NCI-H524 (cell line): ENCODE results near the gene TLE6.
"Not testable (repeated sequence)": the region's sequence is repeated elsewhere in the genome, so short reads cannot be mapped to it uniquely, and the experiment has no call there.

ENCODE experiments used
- DNase-seq, 2 experiments: peaks; one replicate each; lab custom pipeline; 2025; lab: John Stamatoyannopoulos, UW

The TLE6 gene

DNA sequence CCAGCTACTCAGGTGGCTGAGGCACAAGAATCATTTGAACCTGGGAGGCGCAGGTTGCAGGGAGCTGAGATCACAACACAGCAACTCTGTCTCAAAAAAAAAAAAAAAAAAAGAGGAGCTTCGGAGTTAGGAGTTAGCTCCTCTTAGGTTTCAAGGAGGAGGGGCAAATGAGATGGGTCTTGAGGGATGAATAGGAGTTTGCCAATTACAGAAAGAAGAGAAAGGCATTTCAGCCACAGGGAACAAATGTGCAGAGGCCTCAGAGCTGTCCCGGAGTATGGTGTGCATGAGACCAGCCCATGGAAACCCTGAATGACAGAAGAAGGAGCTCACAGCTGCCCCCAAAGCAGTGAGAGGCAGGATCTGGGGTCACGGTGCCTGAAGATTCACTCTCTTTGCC lies 27.2 kb downstream of the TLE6 start:
- no peak for DNase-seq

GRCh38 chr19:3005345-3005744 lies 28.0 kb downstream of the TLE6 start:
- no peak for DNase-seq

DNA sequence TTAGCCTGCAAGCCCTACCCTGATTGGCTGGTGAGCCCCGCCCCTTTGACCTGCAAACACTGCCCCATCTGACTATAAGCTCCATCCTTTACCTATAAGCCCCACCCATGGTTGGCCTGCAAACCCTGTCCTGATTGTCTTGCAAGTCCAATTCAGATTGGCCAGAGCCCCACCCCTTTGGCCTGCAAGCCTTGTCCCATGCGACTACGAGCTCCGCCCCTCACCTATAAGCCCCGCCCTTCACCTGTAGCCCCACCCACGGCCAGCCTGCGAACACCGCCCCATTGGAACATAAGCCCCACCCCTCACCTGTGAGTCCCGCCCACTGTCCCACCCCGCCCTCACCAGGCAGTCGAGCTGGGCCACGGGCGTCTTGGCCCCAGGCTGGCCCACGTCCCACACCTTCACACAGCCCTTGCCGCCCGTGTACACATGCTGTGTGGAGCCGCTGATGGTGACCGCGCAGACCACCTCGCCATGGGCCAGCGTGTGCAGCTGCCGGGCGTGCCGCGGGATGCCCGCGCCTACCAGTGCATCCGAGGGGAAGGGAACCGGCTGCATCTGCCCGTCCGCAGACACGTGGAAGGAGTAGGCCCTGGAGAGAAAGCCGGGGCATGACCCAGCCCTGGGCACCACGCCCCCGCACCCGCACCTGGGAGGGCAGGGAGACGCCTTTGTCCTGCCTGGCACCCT lies 28.9 kb downstream of the TLE6 start:
- DNase-seq = no peak

GRCh38 chr19:3007975-3008374 lies 30.6 kb downstream of the TLE6 start:
- no peak for DNase-seq

GRCh38 chr19:3008994-3009393 lies 31.6 kb downstream of the TLE6 start:
- no peak for DNase-seq

DNA sequence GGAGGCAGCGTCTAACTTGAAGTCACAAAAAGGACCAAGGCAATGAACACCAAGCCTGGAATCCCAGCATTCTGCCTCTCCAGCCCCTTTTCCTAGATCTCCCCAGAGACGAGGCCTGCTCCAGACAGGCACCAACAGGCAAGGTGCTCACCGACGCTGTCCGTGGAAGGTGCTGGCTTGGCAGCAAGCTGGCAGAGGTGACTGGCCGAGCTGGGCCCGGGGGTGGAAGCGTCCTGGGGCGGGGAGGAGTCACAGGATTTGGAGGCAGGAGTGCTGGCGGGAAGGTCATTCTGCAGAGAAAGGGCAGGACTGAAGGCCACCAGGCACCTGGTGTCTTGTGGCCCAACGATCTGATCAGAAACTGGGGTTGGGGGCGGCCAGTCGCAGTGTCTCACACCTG lies 33.5 kb downstream of the TLE6 start:
- DNase-seq = no peak

DNA sequence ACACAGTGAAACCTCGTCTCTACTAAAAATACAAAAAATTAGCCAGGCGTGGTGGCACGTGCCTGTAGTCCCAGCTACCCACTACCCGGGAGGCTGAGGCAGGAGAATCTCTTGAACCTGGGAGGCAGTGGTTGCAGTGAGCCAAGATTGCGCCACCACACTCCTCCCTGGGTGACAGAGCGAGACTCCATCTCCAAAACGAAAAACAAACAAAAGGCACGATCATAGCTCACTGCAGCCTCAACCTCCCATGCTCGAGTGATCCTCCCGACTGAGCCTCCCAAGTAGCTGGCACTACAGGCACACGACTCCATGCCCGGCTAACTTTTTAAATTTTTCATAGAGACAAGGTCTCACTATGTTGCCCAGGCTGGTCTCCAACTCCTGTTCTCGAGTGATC lies 34.7 kb downstream of the TLE6 start:
- not testable (repeated sequence) for DNase-seq

- DNase-seq = no peak
Observed at GRCh38 chr19:3012621-3013262, 35.4 kb downstream of the TLE6 start.

DNA sequence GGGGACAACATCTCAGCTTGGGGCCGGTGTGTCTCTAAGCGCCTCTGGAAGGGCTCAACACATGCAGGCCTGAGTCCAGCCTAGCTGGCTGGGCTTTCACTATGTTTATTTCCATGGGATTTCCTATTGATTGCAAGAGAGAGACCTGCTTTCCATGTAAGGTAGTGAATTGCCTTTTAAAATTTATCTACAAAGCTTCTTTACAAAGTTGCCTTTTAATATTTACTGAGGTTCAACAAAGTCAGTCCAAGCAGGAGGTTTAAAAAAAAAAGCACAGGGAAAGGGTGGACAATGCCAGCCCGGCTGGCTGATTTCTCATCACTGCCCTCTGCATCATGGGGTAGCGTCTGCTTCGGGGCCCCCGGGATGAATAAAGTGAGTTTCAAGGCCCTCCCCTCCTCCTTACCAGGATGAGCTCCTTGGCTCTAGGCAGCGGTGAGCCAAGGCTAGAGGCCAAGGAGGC lies 35.9 kb downstream of the TLE6 start:
- no peak for DNase-seq

GRCh38 chr19:3014135-3014534 lies 36.8 kb downstream of the TLE6 start:
- no peak for DNase-seq

DNA sequence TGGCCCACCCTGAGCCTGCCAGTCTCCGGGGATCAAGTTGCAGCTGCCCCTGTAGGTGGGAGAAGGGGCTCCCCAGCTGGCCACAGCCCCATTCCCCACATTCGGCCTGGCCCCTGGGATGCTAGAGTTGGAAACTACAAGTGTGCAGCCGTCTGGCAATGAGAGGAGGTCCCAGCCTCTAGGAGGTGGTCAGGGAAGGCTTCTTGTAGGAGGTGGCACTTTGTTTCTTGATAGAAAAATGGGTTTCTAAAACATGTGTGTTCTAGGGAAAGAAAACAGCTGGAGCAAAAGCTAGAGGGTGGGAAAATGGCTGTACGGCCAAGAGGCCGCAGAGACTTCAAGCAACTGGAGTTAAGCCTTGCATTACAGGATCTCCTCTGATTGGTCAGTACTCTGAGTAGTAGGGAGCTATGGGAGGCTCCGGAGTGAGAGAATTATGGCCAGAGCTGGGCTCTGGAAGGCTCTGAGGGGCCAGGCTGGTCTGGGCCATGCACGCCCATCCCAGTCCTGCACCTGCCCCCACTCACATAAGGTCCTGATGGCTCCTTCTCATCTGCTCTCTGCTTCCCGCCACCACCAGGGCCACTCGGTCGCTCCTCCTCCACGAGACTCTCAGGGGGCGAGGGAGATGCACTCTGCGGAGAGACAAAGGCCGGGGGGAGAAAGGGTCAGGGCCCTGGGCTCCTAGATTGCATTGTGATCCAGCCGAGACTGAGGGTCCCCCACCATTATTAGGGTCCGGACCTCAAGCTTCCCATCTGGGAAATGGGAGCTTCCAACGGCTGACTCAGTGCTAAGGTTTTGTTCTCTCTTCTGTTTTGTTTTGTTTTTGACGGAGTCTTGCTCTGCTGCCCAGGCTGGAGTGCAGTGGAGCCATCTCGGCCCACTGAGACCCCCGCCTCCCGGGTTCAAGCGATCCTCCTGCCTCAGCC lies 38.0 kb downstream of the TLE6 start:
- DNase-seq = no peak

GRCh38 chr19:3017923-3018322 lies 40.6 kb downstream of the TLE6 start:
- DNase-seq = no peak

GRCh38 chr19:3019211-3019854 lies 42.0 kb downstream of the TLE6 start:
- no peak for DNase-seq

GRCh38 chr19:3020321-3020960 lies 43.1 kb downstream of the TLE6 start:
- no peak for DNase-seq

DNA sequence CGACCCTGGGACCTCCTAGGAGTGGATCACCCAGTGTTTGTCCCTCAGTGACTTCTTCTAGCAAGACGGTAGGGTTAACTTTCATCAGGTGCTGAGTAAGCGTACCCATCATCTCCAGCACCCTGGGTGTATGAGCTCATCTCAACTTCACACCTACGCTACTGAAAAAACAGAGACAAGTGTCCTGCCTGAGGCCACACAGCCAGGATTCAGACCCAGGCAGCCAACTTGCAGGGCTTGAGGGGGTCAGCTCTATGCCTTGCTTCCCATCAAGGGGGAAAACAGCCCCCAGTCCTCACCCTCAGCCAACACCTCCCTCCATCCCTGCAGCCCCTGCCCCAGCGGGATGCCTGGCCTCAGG lies 47.1 kb downstream of the TLE6 start:
- no peak for DNase-seq

GRCh38 chr19:3024870-3025548 lies 47.6 kb downstream of the TLE6 start:
- DNase-seq = no peak

DNA sequence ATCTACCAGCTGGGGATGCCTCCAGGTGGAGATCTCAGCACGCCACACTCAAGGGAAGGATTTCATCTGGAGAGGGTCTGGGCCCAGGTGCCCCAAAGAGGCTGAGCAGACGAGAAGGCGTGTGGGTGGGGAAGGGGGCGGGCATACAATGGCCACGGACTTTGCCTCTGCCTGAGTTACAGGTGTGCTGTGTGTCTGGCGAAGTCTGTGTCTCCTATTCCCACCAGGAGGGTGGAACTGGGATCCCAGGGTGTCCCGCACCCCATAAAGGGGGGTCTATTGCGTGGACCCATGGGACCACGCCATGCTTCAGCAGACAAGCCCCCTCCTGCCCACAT lies 48.2 kb downstream of the TLE6 start:
- peak; percentile 20 to 64 for DNase-seq

DNA sequence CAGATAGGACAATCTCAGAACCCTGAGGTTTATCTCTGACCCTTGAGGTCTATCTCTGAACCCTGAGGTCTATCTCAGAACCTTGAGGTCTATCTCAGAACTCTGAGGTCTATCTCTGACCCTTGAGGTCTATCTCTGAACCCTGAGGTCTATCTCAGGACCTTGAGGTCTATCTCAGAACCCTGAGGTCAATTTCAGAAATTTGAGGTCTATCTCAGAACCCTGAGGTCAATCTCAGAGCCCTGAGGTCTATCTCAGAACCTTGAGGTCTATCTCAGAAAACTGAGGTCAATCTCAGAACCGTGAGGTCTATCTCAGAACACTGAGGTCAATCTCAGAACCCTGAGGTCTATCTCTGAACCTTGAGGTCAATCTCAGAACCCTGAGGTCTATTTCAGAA lies 49.4 kb downstream of the TLE6 start:
- DNase-seq = no peak

DNA sequence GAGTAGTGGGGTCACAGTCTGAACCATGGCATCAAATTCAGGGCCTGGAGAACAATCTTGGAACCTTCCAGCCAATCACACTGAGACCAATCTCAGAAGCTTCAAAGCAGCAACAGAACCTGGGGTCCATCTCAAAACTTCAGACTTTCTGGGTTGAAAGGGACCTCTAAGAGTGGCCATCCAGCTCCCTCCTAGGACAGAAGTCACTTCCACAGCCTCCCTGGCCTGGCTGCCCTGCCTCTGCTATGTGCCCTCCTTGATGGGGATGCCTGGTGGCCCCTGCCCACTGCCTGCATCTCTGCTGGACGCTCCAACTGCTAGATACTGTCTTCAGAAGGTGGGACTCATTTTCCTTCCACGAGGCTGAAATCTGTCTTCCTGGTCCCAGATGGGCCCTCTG lies 49.9 kb downstream of the TLE6 start:
- no peak for DNase-seq

- no peak for DNase-seq
Observed at GRCh38 chr19:3027981-3028304, 50.6 kb downstream of the TLE6 start.

DNA sequence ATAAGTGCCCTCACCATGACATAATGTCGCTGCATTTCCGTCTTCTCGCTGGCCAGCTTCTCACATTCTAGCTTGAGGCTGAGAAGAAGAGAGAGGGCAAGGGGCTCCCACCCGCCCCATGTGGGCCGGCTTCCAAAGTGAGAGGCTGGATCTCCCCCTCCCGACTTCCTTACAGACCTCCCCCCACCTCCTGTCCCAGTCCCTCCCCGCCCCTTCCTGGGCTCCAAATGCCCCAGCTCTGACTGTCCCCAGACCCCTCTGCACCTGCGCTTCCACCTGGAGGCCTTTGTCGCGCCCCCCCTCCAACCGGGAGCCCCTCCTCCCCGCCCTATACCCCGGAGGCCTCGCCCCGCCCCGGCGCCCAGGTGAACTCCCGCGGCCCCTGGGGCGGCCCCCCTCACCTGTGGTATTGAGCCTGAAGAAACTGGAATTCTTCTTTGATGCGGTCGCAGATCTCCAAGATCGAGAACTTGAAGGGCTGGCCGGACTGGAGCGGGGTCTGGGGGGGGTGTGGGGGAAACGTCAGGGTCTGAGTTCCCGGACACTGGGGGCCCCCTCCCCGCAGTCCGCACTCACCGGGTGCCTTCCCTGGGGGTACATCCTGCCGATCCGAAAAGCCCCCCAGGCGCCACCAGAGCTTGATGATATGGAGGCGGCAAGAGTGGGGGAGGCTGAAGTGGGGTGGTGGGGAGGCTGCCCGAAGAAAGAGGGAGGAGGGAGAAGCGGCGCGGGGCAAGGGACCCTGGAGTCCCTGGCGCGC lies 51.1 kb downstream of the TLE6 start:
- DNase-seq = no peak
